Esophagus squamous epithelium (tissue), 5 donors: Measurements from ENCODE around the gene CCDC83. TPM values are rescaled to one million over a fixed set of nuclear protein-coding genes. Genes with fewer than 3 reads are reported as not detected.

Source experiments
- DNase-seq: peaks from one replicate; lab custom pipeline; 2025; lab: John Stamatoyannopoulos, UW
- H3K27ac ChIP-seq, 4 donors: fragments of 200-600 bp; sonication (generic); one replicate each; pipeline ENCODE4 v1.5.1; 2016 to 2019; ENCODE audit warnings: mild to moderate bottlenecking in 1 of 4
- H3K27me3 ChIP-seq, 4 donors: fragments of 200-600 bp; sonication (generic); 1 replicate in 3 of 4; 2 replicates in 1 of 4; pipeline versions ENCODE4 v1.5.1 to v1.6.0; 2017 to 2021; ENCODE audit warnings: antibody characterized with exemption in 1 of 4
- H3K36me3 ChIP-seq, 3 donors: fragments of 200-600 bp; sonication (generic); one replicate each; pipeline ENCODE4 v1.5.1; 2016 to 2019
- H3K4me1 ChIP-seq, 3 donors: fragments of 200-600 bp; sonication (generic); one replicate each; pipeline ENCODE4 v1.5.1; 2017 to 2019
- H3K4me3 ChIP-seq, 4 donors: fragments of 200-600 bp; sonication (generic); 1 replicate in 3 of 4; 2 replicates in 1 of 4; pipeline ENCODE4 v1.5.1; 2016 to 2019; ENCODE audit warnings: mild to moderate bottlenecking in 2 of 4, moderate library complexity in 1 of 4
- H3K9me3 ChIP-seq, 3 donors: fragments of 200-600 bp; sonication (generic); one replicate each; pipeline ENCODE4 v1.5.1; 2016 to 2019
- CTCF ChIP-seq, 6 experiments: fragments of 450-650 bp in 4 of 6; fragments of 200-600 bp in 2 of 6; sonication (generic) in 2 of 6; IDR thresholded peaks; one replicate each; pipeline ENCODE4 v1.5.1; 2016 to 2019; ENCODE audit warnings: antibody characterized with exemption in 6 of 6, mild to moderate bottlenecking in 4 of 6, moderate library complexity in 4 of 6
- POLR2A ChIP-seq, 4 donors: fragments of 450-650 bp; IDR thresholded peaks; one replicate each; pipeline ENCODE4 v1.6.1; 2017; ENCODE audit warnings: antibody characterized with exemption in 4 of 4, mild to moderate bottlenecking in 4 of 4, moderate library complexity in 3 of 4
- WGBS, 2 donors: methylation state at CpG; one replicate each; pipeline ENCODE4 v1.1.5; 2018; 5-methylcytosine and 5-hydroxymethylcytosine counted together
- intact Hi-C: fragments of 100-400 bp; cut with DNase I; formaldehyde crosslinking; loops from one replicate; pipeline ENCODE4 v1.15.0; 2022
- total RNA-seq, 4 donors: library from RNA; depleted of rRNA; stranded (reverse); fragments of >200 nt; gene quantifications; one replicate each; pipeline ENCODE4 v1.1.0, GENCODE V29; 2016
- donor health status: DM: yes; HTN: yes; CAD: no.

The CCDC83 gene
- total RNA-seq, 4 donors from 2014 or later, result not detected

- Histone ChIP-seq H3K4me3 (no peak overlapping the region), H3K36me3 (no peaks in the 10 kb centered on the region), H3K4me1 (no peaks in the 10 kb centered on the region), H3K27me3 (peaks cover 0 to 2% (median 0%) of the 10 kb centered on the region in 4 donors), H3K27ac (no peak overlapping the region), H3K9me3 (no peaks in the 10 kb centered on the region)
- no peak for DNase-seq
- intact Hi-C loops, result no loop called here
- 68 to 71% methylated on average over 7 of the region's 7 CpGs for WGBS, 2 donors
- TF ChIP-seq POLR2A (IDR thresholded peaks at IDR 0.05) (no peak), CTCF (IDR thresholded peaks at IDR 0.05) (no peak)
Measured at GRCh38 chr11:85886089-85887056, 31.2 kb downstream of the CCDC83 start.

- H3K9me3 ChIP-seq, result no peaks in the 10 kb centered on the region
- H3K27me3 ChIP-seq, result peaks cover 0 to 2% (median 0%) of the 10 kb centered on the region in 4 donors
- H3K36me3 ChIP-seq, result no peaks in the 10 kb centered on the region
- no peak overlapping the region for H3K4me3 ChIP-seq
- no peak for DNase-seq
- no peak overlapping the region for H3K27ac ChIP-seq
- 75 to 84% methylated on average over 5 of the region's 5 CpGs for WGBS, 2 donors
- H3K4me1 ChIP-seq, result no peaks in the 10 kb centered on the region
- TF ChIP-seq CTCF (IDR thresholded peaks at IDR 0.05), result no peak
- TF ChIP-seq POLR2A (IDR thresholded peaks at IDR 0.05), result no peak
- intact Hi-C loops, result no loop called here
Measured at GRCh38 chr11:85889108-85889507, 33.9 kb downstream of the CCDC83 start.

- 80 to 89% methylated on average over 7 of the region's 8 CpGs for WGBS, 2 donors
Measured at GRCh38 chr11:85889676-85890579, 34.7 kb downstream of the CCDC83 start.

GRCh38 chr11:85893395-85893794 lies 38.2 kb downstream of the CCDC83 start:
- no peak for DNase-seq

More at GRCh38 chr11:85889676-85890579, 34.7 kb downstream of the CCDC83 start:
- Histone ChIP-seq H3K4me1 (no peaks in the 10 kb centered on the region), H3K36me3 (no peaks in the 10 kb centered on the region), H3K27ac (no peak overlapping the region), H3K4me3 (no peak overlapping the region), H3K9me3 (no peaks in the 10 kb centered on the region), H3K27me3 (peaks cover 0 to 2% (median 0%) of the 10 kb centered on the region in 4 donors)
- intact Hi-C loops, result no loop called here
- no peak for TF ChIP-seq POLR2A (IDR thresholded peaks at IDR 0.05)
- no peak for TF ChIP-seq CTCF (IDR thresholded peaks at IDR 0.05)
- no peak for DNase-seq

More at GRCh38 chr11:85893395-85893794, 38.2 kb downstream of the CCDC83 start:
- WGBS, 2 donors, result 59 to 72% methylated on average over 6 of the region's 6 CpGs
- H3K36me3 ChIP-seq, result no peaks in the 10 kb centered on the region
- no peaks in the 10 kb centered on the region for H3K27me3 ChIP-seq
- intact Hi-C loops, result no loop called here
- H3K4me1 ChIP-seq, result no peaks in the 10 kb centered on the region
- no peaks in the 10 kb centered on the region for H3K9me3 ChIP-seq
- TF ChIP-seq CTCF (IDR thresholded peaks at IDR 0.05) (no peak), POLR2A (IDR thresholded peaks at IDR 0.05) (no peak)
- no peak overlapping the region for H3K4me3 ChIP-seq
- no peak overlapping the region for H3K27ac ChIP-seq
